ENCODE results near the gene MOB2. TPM values are rescaled to one million over a fixed set of nuclear protein-coding genes. Genes with fewer than 3 reads are reported as not detected.
"Not testable (repeated sequence)": the region's sequence is repeated elsewhere in the genome, so short reads cannot be mapped to it uniquely, and the experiment has no call there.

Gene MOB2
- total RNA-seq, 1 donor from 2014 or later, result 19.3 TPM

GRCh38 chr11:1513326-1514296 is 27.0 kb upstream of the MOB2 start:
- TF ChIP-seq CTCF (conservative IDR thresholded peaks at IDR 0.05), result no peak
- Mint-ChIP-seq H3K4me1 (peaks cover 20% of the 10 kb centered on the region), H3K36me3 (ENCODE audit: low read depth) (no peaks in the 10 kb centered on the region), H3K9me3 (no peaks in the 10 kb centered on the region), H3K27ac (ENCODE audit: unreplicated experiment) (no peak overlapping the region), H3K27me3 (ENCODE audit: low read depth) (no peaks in the 10 kb centered on the region), H3K4me3 (no peak overlapping the region)
- DNase-seq (ENCODE audit: low read depth, low spot score), result no peak

DNA sequence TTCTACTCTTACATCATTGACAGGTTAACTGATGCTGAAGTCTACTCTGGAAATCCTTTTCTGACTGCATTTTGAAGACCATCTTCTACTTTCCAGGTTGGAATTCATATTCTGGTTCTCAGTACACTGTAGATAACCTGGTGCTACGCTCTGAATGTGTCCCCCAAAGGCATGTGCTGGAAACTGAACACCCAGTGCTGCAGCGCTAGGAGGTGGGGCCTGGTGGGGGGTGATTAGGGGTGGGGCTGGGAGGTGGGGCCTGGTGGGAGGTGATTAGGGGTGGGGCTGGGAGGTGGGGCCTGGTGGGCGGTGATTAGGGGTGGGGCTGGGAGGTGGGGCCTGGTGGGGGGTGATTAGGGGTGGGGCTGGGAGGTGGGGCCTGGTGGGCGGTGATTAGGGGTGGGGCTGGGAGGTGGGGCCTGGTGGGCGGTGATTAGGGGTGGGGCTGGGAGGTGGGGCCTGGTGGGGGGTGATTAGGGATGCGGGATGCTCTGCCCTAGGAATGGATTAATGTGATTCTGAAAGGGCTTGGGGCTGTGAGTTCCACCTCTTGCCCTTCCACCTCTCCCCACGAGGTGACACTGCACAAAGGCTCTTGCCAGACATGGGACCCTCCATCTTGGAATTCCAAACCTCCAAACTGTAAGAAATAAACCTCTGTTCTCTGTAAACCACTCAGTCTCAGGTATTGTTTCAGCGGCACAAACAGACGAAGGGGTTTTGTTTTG is 26.1 kb upstream of the MOB2 start:
- H3K4me3 Mint-ChIP-seq; H3K27me3 Mint-ChIP-seq (ENCODE audit: low read depth); H3K36me3 Mint-ChIP-seq (ENCODE audit: low read depth); H3K27ac Mint-ChIP-seq (ENCODE audit: unreplicated experiment); H3K9me3 Mint-ChIP-seq; DNase-seq (ENCODE audit: low read depth, low spot score): not testable (repeated sequence)
- peaks cover 23% of the 10 kb centered on the region for H3K4me1 Mint-ChIP-seq

DNA sequence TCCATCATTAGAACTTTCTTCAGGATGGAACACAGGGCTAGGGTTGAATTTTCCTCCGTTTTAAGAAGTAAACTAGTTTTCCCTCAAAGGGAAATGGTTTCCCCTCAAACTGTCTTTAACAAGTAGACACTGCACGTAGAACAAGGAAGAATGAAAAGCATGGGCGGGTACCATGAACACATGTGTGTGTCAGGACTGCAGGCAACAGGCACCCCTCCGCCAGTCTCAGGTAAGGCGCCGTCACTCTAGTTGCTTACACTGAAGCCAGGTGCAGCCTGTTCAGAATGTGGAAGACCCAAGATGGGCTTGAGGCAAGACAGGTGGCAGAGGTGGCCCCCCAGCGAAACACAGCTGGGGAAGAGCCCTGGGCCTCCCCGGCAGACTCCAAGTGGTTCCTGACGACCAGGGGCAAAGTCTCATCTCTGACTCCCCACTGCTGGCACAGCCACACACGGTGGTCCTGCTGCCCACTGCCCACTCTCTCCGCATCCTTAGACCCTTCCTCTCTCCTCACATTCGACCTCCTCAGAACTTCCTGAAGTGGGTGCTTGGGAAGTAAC is 25.4 kb upstream of the MOB2 start:
- Mint-ChIP-seq H3K4me3 (no peak overlapping the region), H3K27ac (ENCODE audit: unreplicated experiment) (no peak overlapping the region), H3K4me1 (peaks cover 27% of the 10 kb centered on the region), H3K9me3 (no peaks in the 10 kb centered on the region), H3K27me3 (ENCODE audit: low read depth) (no peaks in the 10 kb centered on the region), H3K36me3 (ENCODE audit: low read depth) (no peaks in the 10 kb centered on the region)
- no peak for DNase-seq (ENCODE audit: low read depth, low spot score)
- TF ChIP-seq CTCF (conservative IDR thresholded peaks at IDR 0.05), result no peak

DNA sequence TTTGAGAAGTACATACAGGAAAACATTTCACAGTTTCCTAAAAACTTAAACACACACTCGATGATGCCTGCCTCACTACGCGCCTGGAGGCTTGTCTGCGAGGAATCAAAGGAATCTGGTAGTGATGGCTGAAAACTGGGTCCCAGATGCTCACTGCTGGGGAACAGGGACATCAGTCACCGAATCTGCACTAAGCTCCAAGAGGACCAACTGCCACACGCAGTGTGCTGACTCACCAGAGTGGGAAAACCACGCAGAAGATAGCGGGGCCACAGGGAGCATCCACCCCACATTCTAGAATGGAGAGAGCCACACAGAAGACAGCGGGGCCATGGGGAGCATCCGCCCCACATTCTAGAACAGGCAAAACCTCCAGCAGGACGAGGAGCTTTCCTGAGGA is 24.3 kb upstream of the MOB2 start:
- H3K36me3 Mint-ChIP-seq (ENCODE audit: low read depth), result no peaks in the 10 kb centered on the region
- peaks cover 27% of the 10 kb centered on the region for H3K4me1 Mint-ChIP-seq
- H3K9me3 Mint-ChIP-seq, result no peaks in the 10 kb centered on the region
- no peak overlapping the region for H3K4me3 Mint-ChIP-seq
- H3K27ac Mint-ChIP-seq (ENCODE audit: unreplicated experiment), result no peak overlapping the region
- H3K27me3 Mint-ChIP-seq (ENCODE audit: low read depth), result no peaks in the 10 kb centered on the region
- no peak for DNase-seq (ENCODE audit: low read depth, low spot score)
- no peak for TF ChIP-seq CTCF (conservative IDR thresholded peaks at IDR 0.05)

DNA sequence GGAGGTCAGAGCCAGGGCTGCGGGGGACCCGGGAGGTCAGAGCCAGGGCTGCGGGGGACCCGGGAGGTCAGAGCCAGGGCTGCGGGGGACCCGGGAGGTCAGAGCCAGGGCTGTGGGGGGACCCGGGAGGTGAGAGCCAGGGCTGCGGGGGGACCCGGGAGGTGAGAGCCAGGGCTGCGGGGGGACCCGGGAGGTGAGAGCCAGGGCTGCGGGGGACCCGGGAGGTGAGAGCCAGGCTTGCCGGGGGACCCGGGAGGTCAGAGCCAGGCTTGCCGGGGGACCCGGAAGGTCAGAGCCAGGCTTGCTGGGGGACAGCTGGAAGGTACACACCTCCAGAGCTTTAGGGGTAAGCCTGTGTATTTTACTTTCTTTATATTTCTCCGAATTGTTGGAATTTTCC is 23.8 kb upstream of the MOB2 start:
- H3K4me1 Mint-ChIP-seq, result peaks cover 27% of the 10 kb centered on the region
- not testable (repeated sequence) for H3K4me3 Mint-ChIP-seq; H3K9me3 Mint-ChIP-seq; H3K36me3 Mint-ChIP-seq (ENCODE audit: low read depth); H3K27me3 Mint-ChIP-seq (ENCODE audit: low read depth); H3K27ac Mint-ChIP-seq (ENCODE audit: unreplicated experiment); DNase-seq (ENCODE audit: low read depth, low spot score)

DNA sequence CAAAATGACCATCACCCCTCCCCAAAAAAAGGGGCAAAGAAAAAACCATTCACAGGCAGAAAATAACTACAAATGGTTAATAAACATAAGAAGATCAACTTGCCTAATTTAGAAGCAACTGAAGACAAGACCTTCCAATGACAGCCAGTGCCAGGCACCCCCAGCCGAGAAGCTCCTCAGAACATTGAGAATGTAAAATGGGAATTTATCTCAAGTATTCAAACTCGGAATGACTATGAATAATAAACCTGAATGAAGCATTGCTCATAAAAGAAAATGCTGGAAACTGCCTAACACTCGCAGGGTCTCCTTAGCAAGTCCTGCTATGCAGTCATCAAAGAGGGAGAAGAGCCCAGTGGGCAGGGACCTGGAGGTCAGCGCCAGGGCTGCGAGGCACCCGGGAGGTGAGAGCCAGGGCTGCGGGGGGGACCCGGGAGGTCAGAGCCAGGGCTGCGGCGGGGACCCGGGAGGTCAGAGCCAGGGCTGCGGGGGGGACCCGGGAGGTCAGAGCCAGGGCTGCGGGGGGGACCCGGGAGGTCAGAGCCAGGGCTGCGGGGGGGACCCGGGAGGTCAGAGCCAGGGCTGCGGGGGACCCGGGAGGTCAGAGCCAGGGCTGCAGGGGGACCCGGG is 23.2 kb upstream of the MOB2 start:
- H3K36me3 Mint-ChIP-seq (ENCODE audit: low read depth), result no peaks in the 10 kb centered on the region
- H3K4me1 Mint-ChIP-seq, result peaks cover 27% of the 10 kb centered on the region
- no peaks in the 10 kb centered on the region for H3K9me3 Mint-ChIP-seq
- no peak overlapping the region for H3K27ac Mint-ChIP-seq (ENCODE audit: unreplicated experiment)
- DNase-seq (ENCODE audit: low read depth, low spot score), result no peak
- no peak overlapping the region for H3K4me3 Mint-ChIP-seq
- H3K27me3 Mint-ChIP-seq (ENCODE audit: low read depth), result no peaks in the 10 kb centered on the region
- TF ChIP-seq CTCF (conservative IDR thresholded peaks at IDR 0.05), result no peak

All from neural crest cell (in vitro differentiated cells).